ENCODE data around the gene JAG1. TPM values are rescaled to one million over a fixed set of nuclear protein-coding genes. Genes with fewer than 3 reads are reported as not detected.

Gene JAG1
- total RNA-seq, 2 donors from 2014 or later, result 66.5 to 102 TPM

- intact Hi-C loops (cut with DNase I), result no loop called here
- Histone ChIP-seq H3K36me3 (no peaks in the 10 kb centered on the region), H3K9me3 (no peaks in the 10 kb centered on the region), H3K4me3 (no peak overlapping the region), H3K4me1 (no peaks in the 10 kb centered on the region), H3K27ac (no peak overlapping the region), H3K27me3 (no peaks in the 10 kb centered on the region), H3K9ac (ENCODE audit: low read depth in 2 of 2, low read length in 2 of 2) (no peak overlapping the region)
- TF ChIP-seq CTCF (IDR thresholded peaks at IDR 0.05), result no peak
- no peak for DNase-seq
These were observed 68.1 kb downstream of the JAG1 start for GRCh38 chr20:10605547-10606195.

GRCh38 chr20:10604865-10605440 is 68.8 kb downstream of the JAG1 start:
- TF ChIP-seq CTCF (IDR thresholded peaks at IDR 0.05), result no peak
- H3K27me3 ChIP-seq, result no peaks in the 10 kb centered on the region
- H3K27ac ChIP-seq, result no peak overlapping the region
- no peak for DNase-seq
- H3K36me3 ChIP-seq, result no peaks in the 10 kb centered on the region
- no peaks in the 10 kb centered on the region for H3K9me3 ChIP-seq
- no peak overlapping the region for H3K4me3 ChIP-seq
- intact Hi-C loops (cut with DNase I), result no loop called here
- no peaks in the 10 kb centered on the region for H3K4me1 ChIP-seq
- H3K9ac ChIP-seq (ENCODE audit: low read depth in 2 of 2, low read length in 2 of 2), result no peak overlapping the region

GRCh38 chr20:10603971-10604864 is 69.6 kb downstream of the JAG1 start:
- no peak overlapping the region for H3K27ac ChIP-seq
- no peak overlapping the region for H3K4me3 ChIP-seq
- no peaks in the 10 kb centered on the region for H3K9me3 ChIP-seq
- no peak for DNase-seq
- H3K9ac ChIP-seq (ENCODE audit: low read depth in 2 of 2, low read length in 2 of 2), result no peak overlapping the region
- H3K36me3 ChIP-seq, result no peaks in the 10 kb centered on the region
- no peaks in the 10 kb centered on the region for H3K27me3 ChIP-seq
- intact Hi-C loops (cut with DNase I), result no loop called here
- no peaks in the 10 kb centered on the region for H3K4me1 ChIP-seq
- TF ChIP-seq CTCF (IDR thresholded peaks at IDR 0.05), result no peak

GRCh38 chr20:10603378-10603777 is 70.4 kb downstream of the JAG1 start:
- Histone ChIP-seq H3K27me3 (no peaks in the 10 kb centered on the region), H3K27ac (no peak overlapping the region), H3K9me3 (no peaks in the 10 kb centered on the region), H3K4me1 (no peaks in the 10 kb centered on the region), H3K9ac (ENCODE audit: low read depth in 2 of 2, low read length in 2 of 2) (no peak overlapping the region), H3K4me3 (no peak overlapping the region), H3K36me3 (no peaks in the 10 kb centered on the region)
- intact Hi-C loops (cut with DNase I), result no loop called here
- no peak for TF ChIP-seq CTCF (IDR thresholded peaks at IDR 0.05)
- DNase-seq, result no peak

GRCh38 chr20:10602221-10602871 is 71.5 kb downstream of the JAG1 start:
- H3K9ac ChIP-seq (ENCODE audit: low read depth in 2 of 2, low read length in 2 of 2), result no peak overlapping the region
- no peak for DNase-seq
- intact Hi-C loops (cut with DNase I), result no loop called here
- H3K4me3 ChIP-seq, result no peak overlapping the region
- H3K9me3 ChIP-seq, result no peaks in the 10 kb centered on the region
- no peaks in the 10 kb centered on the region for H3K4me1 ChIP-seq
- H3K36me3 ChIP-seq, result no peaks in the 10 kb centered on the region
- no peak for TF ChIP-seq CTCF (IDR thresholded peaks at IDR 0.05)
- no peaks in the 10 kb centered on the region for H3K27me3 ChIP-seq
- H3K27ac ChIP-seq, result no peak overlapping the region

All from colonic mucosa (tissue), 4 donors.